Stomach (tissue), 9 donors: ENCODE results near the gene DPYSL4. TPM values are rescaled to one million over a fixed set of nuclear protein-coding genes. Genes with fewer than 3 reads are reported as not detected.

ENCODE experiments used
- DNase-seq, 2 donors: peaks; one replicate each; pipeline versions ENCODE4 v3.0.0 to v3.0.0-alpha.2; 2013 to 2019
- H3K27ac ChIP-seq, 5 donors: fragments of 200-600 bp in 4 of 5; sonication (generic) in 4 of 5; one replicate each; pipeline ENCODE4 v1.5.1; 2013 to 2019; ENCODE audit warnings: mild to moderate bottlenecking in 1 of 5, moderate library complexity in 1 of 5
- H3K27me3 ChIP-seq, 3 donors: fragments of 200-600 bp; sonication (generic); one replicate each; pipeline ENCODE4 v1.5.1; 2017 to 2019; ENCODE audit warnings: mixed run types in 1 of 3
- H3K36me3 ChIP-seq, 4 donors: fragments of 200-600 bp; sonication (generic); 1 replicate in 3 of 4; 2 replicates in 1 of 4; pipeline ENCODE4 v1.5.1; 2016 to 2019
- H3K4me1 ChIP-seq, 4 donors: fragments of 200-600 bp; sonication (generic); one replicate each; pipeline ENCODE4 v1.5.1; 2016 to 2019
- H3K4me3 ChIP-seq, 4 donors: fragments of 200-600 bp; sonication (generic) in 3 of 4; one replicate each; pipeline ENCODE4 v1.5.1; 2016 to 2019; ENCODE audit warnings: mild to moderate bottlenecking in 1 of 4
- H3K9me3 ChIP-seq, 4 donors: fragments of 200-600 bp; sonication (generic); one replicate each; pipeline ENCODE4 v1.5.1; 2016 to 2019
- EP300 ChIP-seq: sonication (generic); formaldehyde crosslinking; IDR thresholded peaks from one replicate; pipeline ENCODE4 v1.6.1; 2017; ENCODE audit warnings: antibody characterized with exemption
- POLR2A ChIP-seq, 4 donors: fragments of 450-650 bp; IDR thresholded peaks; one replicate each; pipeline ENCODE4 v1.6.1; 2016; ENCODE audit warnings: antibody characterized with exemption in 4 of 4, control low read depth in 2 of 4, mild to moderate bottlenecking in 1 of 4, moderate library complexity in 1 of 4
- POLR2AphosphoS5 ChIP-seq, 3 donors: sonication (generic); formaldehyde crosslinking; IDR thresholded peaks; one replicate each; pipeline ENCODE4 v1.6.1; 2016; ENCODE audit warnings: antibody characterized with exemption in 3 of 3
- WGBS, 5 donors: extraction: QIAGEN DNeasy Blood & Tissue Kit in 3 of 5; methylation state at CpG; one replicate each; pipeline versions ENCODE4 v1.1.5 to v1.1.7; 2013 to 2018; 5-methylcytosine and 5-hydroxymethylcytosine counted together
- intact Hi-C: fragments of 100-400 bp; cut with DNase I; formaldehyde crosslinking; loops from one replicate; pipeline ENCODE4 v1.15.1; 2023; ENCODE audit warnings: low total_unique reads
- polyA plus RNA-seq, 3 donors: library from polyadenylated mRNA; stranded (reverse); fragments of 200-250 nt; gene quantifications; one replicate each; pipeline ENCODE4 v1.2.3, GENCODE V29; 2013
- total RNA-seq, 5 donors: library from RNA; depleted of rRNA; stranded (reverse); fragments of >200 nt; gene quantifications; one replicate each; pipeline versions ENCODE4 v1.1.0 to v1.2.3, GENCODE V29; 2014 to 2016
- TF ChIP-seq, protein P1 (sequence below), 7 experiments: fragments of 450-650 bp in 4 of 7; fragments of 200-600 bp in 3 of 7; sonication (generic) in 3 of 7; IDR thresholded peaks; one replicate each; pipeline ENCODE4 v1.5.1; 2016 to 2019; ENCODE audit warnings: antibody characterized with exemption in 7 of 7, control low read depth in 2 of 7, mild to moderate bottlenecking in 1 of 7
- donor health status: healthy with polysubstance abuse.
- donor health status: Bipolar disorder and iron deficiency.
- donor health status: healthy.

Gene DPYSL4
- total and polyA plus RNA-seq, 8 donors: 0.43 to 2.0 (median 0.68) TPM; not detected in 3

DNA sequence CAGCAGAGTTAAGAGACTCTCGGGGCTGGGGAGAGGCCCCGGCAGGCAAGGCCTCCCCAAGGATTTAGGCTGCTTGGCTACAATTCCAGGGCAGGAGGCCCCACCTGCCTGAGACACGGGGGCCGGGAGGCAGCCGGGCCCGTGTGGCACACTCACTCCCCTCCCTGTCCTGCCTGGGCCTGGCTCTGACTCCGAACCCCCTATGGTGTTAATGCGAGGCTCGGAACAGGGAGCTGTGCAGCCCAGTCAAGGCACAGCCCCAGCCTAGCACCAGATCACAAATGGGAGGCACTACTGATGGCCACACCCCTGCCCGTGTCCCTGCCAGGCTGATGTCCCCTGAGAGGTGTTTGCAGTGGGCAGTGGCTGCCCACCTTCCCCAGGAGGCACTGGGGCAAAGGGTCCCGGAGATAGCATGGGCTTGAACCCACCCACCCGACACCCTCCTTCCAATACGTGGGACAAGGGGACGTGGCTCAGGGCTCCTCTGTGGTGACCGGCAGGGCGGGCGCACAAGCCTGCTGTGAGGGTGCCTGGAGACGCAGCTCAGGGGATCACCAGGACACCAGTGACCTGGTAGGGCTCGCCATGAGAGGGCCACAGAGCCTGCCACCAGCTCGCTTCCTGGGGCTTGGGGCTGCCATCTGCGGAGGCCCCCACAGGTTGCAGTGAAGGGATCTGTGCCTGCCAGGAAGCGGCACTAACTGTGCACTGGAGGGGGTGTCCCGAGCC is 37.0 kb downstream of the DPYSL4 start:
- H3K4me3 ChIP-seq: no peak overlapping the region
- DNase-seq: no peak
- H3K9me3 ChIP-seq: no peaks in the 10 kb centered on the region
- intact Hi-C loops: loop anchor here (2.0 to 10.0 kb wide), 2 partner anchors 127 to 231 kb away; no protein-coding TSS in a partner anchor
- H3K36me3 ChIP-seq: peaks cover 0 to 17% (median 0%) of the 10 kb centered on the region in 4 donors
- TF ChIP-seq, protein P1, sequence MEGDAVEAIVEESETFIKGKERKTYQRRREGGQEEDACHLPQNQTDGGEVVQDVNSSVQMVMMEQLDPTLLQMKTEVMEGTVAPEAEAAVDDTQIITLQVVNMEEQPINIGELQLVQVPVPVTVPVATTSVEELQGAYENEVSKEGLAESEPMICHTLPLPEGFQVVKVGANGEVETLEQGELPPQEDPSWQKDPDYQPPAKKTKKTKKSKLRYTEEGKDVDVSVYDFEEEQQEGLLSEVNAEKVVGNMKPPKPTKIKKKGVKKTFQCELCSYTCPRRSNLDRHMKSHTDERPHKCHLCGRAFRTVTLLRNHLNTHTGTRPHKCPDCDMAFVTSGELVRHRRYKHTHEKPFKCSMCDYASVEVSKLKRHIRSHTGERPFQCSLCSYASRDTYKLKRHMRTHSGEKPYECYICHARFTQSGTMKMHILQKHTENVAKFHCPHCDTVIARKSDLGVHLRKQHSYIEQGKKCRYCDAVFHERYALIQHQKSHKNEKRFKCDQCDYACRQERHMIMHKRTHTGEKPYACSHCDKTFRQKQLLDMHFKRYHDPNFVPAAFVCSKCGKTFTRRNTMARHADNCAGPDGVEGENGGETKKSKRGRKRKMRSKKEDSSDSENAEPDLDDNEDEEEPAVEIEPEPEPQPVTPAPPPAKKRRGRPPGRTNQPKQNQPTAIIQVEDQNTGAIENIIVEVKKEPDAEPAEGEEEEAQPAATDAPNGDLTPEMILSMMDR (IDR thresholded peaks at IDR 0.05): no peak
- TF ChIP-seq POLR2A (IDR thresholded peaks at IDR 0.05) (no peak), POLR2AphosphoS5 (IDR thresholded peaks at IDR 0.05) (no peak), EP300 (no peak)
- 83 to 89% (median 85%) methylated on average over 3 to 23 of the region's 23 CpGs for WGBS, 5 donors
- peaks cover 0 to 8% (median 8%) of the 10 kb centered on the region in 4 donors for H3K4me1 ChIP-seq
- no peaks in the 10 kb centered on the region for H3K27me3 ChIP-seq
- H3K27ac ChIP-seq: no peak overlapping the region

DNA sequence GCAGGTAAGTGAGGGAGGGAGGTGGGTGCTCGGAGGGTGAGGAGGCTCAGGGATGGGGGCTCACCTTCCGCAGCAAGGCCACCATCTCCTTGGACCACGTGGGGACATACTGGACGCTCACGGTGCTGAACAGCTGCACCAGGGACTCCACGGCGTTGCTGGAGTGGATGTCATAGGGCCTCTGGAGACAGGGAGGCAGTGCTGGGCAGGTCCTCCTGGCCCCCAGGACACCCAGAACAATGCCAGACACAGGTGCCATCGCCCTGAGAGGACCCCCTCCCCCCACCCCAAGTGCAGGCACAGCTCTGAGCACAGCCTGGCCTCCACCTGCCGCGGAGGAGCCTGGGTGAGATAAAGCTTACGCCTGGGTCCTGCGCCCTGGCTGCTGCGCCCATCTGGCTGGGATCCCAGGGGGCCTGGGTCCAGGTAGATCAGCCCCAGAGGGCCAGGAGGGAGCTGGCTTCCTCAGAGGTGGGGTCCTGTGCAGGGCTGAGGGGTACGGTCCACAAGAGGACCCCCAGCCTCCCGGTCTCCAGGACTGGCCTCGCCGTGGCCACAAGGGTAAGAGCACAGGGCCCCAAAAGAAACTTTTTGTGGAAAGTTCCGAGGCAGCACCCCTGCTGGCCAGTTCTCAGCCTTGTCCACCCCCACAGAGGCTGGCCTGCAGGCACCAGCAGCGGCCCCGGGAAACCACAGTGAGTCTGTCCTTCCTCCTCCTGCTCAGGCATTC is 37.8 kb downstream of the DPYSL4 start:
- DNase-seq: no peak
- Histone ChIP-seq H3K36me3 (peaks cover 0 to 17% (median 0%) of the 10 kb centered on the region in 4 donors), H3K27me3 (no peaks in the 10 kb centered on the region), H3K9me3 (no peaks in the 10 kb centered on the region), H3K4me3 (no peak overlapping the region), H3K27ac (no peak overlapping the region), H3K4me1 (peaks cover 0 to 8% (median 8%) of the 10 kb centered on the region in 4 donors)
- 80 to 92% (median 87%) methylated on average over 14 to 20 of the region's 20 CpGs for WGBS, 5 donors
- intact Hi-C loops: loop anchor here (10.0 kb wide), 1 partner anchor 230 kb away; no protein-coding TSS in a partner anchor
- TF ChIP-seq POLR2AphosphoS5 (IDR thresholded peaks at IDR 0.05) (no peak), EP300 (no peak), POLR2A (IDR thresholded peaks at IDR 0.05) (no peak)
- TF ChIP-seq, protein P1 (IDR thresholded peaks at IDR 0.05): no peak

DNA sequence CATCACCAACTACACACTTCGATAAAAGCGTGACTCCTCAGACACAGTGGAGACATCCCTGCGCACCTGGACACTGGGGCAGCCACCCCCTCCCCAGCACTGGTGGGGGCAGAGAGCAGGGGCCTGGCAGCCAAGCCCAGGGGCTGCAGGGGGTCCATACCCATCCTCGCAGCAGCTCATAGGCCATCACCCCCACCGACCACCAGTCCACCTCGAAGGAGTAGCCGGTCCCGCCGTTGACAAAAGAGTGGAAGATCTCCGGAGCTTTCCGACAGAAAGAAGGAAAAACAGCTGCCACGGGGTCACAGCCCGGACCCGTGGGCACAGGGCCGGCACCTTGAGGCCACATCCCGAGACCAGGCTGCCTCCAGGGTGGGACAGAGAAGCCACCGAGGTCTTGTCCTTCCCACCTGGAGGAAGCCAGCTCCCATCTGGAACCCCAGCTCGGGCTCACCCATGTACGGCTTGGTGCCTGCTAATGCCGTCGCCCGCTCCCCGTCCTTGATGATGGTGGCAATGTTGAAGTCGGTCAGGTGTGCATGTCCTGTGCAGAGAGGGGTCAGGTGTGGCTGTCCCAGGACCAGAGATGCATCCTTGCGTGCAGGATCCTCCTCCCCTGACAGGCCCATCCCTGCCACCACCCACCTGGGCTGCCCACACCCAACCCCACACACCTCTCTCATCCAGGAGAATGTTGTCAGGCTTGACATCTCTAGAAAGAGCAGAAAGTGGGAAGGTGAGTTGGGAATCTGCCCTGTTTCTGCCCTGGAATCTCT is 38.5 kb downstream of the DPYSL4 start:
- Histone ChIP-seq H3K9me3 (no peaks in the 10 kb centered on the region), H3K4me1 (peaks cover 0 to 15% (median 11%) of the 10 kb centered on the region in 4 donors), H3K36me3 (peaks cover 0 to 17% (median 0%) of the 10 kb centered on the region in 4 donors), H3K27ac (no peak overlapping the region), H3K27me3 (no peaks in the 10 kb centered on the region), H3K4me3 (no peak overlapping the region)
- no peak for DNase-seq
- intact Hi-C loops: loop anchor here (10.0 kb wide), 1 partner anchor 230 kb away; no protein-coding TSS in a partner anchor
- no peak for TF ChIP-seq POLR2AphosphoS5 (IDR thresholded peaks at IDR 0.05)
- no peak for TF ChIP-seq EP300
- no peak for TF ChIP-seq POLR2A (IDR thresholded peaks at IDR 0.05)
- TF ChIP-seq, protein P1 (IDR thresholded peaks at IDR 0.05): no peak
- WGBS, 5 donors: 88 to 95% (median 91%) methylated on average over 21 to 25 of the region's 25 CpGs

DNA sequence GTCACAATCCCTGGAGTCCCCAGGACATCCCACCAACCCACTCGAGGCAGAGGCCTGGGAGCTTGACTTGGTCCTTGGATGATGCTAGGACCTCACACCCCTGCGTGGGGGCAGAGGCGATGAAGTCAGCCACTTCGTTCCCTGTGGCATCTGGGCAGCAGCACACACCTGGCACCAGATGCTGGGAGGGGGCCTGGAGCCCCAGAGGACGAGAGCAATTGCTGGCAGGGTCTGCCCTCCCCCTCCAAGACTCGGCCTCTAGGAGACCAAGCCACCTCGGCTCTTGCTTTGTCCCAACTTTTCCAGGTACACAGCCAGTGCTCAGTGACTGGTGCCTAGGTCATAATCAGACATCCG is 39.1 kb downstream of the DPYSL4 start:
- Histone ChIP-seq H3K27me3 (no peaks in the 10 kb centered on the region), H3K4me1 (peaks cover 0 to 20% (median 17%) of the 10 kb centered on the region in 4 donors), H3K4me3 (no peak overlapping the region), H3K27ac (no peak overlapping the region), H3K36me3 (peaks cover 0 to 17% (median 0%) of the 10 kb centered on the region in 4 donors), H3K9me3 (no peaks in the 10 kb centered on the region)
- intact Hi-C loops: loop anchor here (10.0 kb wide), 1 partner anchor 229 kb away; no protein-coding TSS in a partner anchor
- no peak for DNase-seq
- 73 to 81% (median 79%) methylated on average over 7 to 8 of the region's 8 CpGs for WGBS, 5 donors
- TF ChIP-seq EP300 (no peak), POLR2A (IDR thresholded peaks at IDR 0.05) (no peak), POLR2AphosphoS5 (IDR thresholded peaks at IDR 0.05) (no peak)
- TF ChIP-seq, protein P1 (IDR thresholded peaks at IDR 0.05): no peak
